CD4-positive, CD25-positive, alpha-beta regulatory T cell (primary cell): ENCODE results near the gene CAPZA1. TPM values are rescaled to one million over a fixed set of nuclear protein-coding genes. Genes with fewer than 3 reads are reported as not detected.

Experiments
- ATAC-seq, 2 donors: fragments of 150-1000 bp; cut with Tn5 transposase; one replicate each; pipeline ENCODE4 v1.10.0; 2021; ENCODE audit warnings: low read depth in 2 of 2, moderate number of reproducible peaks in 2 of 2, moderate library complexity in 1 of 2
- DNase-seq, 3 donors: peaks; one replicate each; pipeline versions ENCODE4 v3.0.0 to v3.0.0-alpha.2; 2012 to 2022; ENCODE audit warnings: mixed read lengths in 1 of 3
- H3K27ac ChIP-seq: one replicate; pipeline ENCODE4 v1.7.0; 2013; ENCODE audit warnings: mild to moderate bottlenecking, low read length; ENCODE audit not compliant: insufficient read depth, poor library complexity, severe bottlenecking
- H3K27me3 ChIP-seq: one replicate; pipeline ENCODE4 v1.7.0; 2013; ENCODE audit warnings: low read length; ENCODE audit not compliant: control insufficient read depth, insufficient read depth
- H3K36me3 ChIP-seq: one replicate; pipeline ENCODE4 v1.7.0; 2013; ENCODE audit warnings: mild to moderate bottlenecking, low read length, moderate library complexity; ENCODE audit not compliant: control insufficient read depth, insufficient read depth
- H3K4me1 ChIP-seq: 2 replicates; pipeline ENCODE4 v1.7.0; 2013; ENCODE audit warnings: mild to moderate bottlenecking, low read length; ENCODE audit not compliant: insufficient read depth, control insufficient read depth, poor library complexity, severe bottlenecking
- H3K4me3 ChIP-seq: one replicate; pipeline ENCODE4 v1.7.0; 2013; ENCODE audit warnings: low read depth, mild to moderate bottlenecking, low read length, moderate library complexity
- H3K9me3 ChIP-seq, 2 experiments: 1 replicate in 1 of 2; 2 replicates in 1 of 2; pipeline ENCODE4 v1.7.0; 2013; ENCODE audit warnings: low read length in 2 of 2, mild to moderate bottlenecking in 1 of 2, moderate library complexity in 1 of 2; ENCODE audit not compliant: control insufficient read depth in 2 of 2
- H3K27ac Mint-ChIP-seq, 3 donors: one replicate each; pipeline ENCODE4 v1.8.0; 2020 to 2022; ENCODE audit warnings: mild to moderate bottlenecking in 3 of 3, mixed read lengths in 3 of 3, moderate library complexity in 2 of 3
- H3K27me3 Mint-ChIP-seq: one replicate; pipeline ENCODE4 v1.8.0; 2022; ENCODE audit warnings: mild to moderate bottlenecking, mixed read lengths
- H3K36me3 Mint-ChIP-seq: one replicate; pipeline ENCODE4 v1.8.0; 2020; ENCODE audit warnings: mixed read lengths
- H3K4me1 Mint-ChIP-seq, 4 donors: one replicate each; pipeline ENCODE4 v1.8.0; 2020 to 2022; ENCODE audit warnings: mixed read lengths in 4 of 4, mild to moderate bottlenecking in 1 of 4
- H3K4me3 Mint-ChIP-seq, 4 donors: one replicate each; pipeline ENCODE4 v1.8.0; 2020 to 2022; ENCODE audit warnings: mild to moderate bottlenecking in 4 of 4, mixed read lengths in 4 of 4, moderate library complexity in 3 of 4
- H3K9me3 Mint-ChIP-seq, 7 donors: one replicate each; pipeline ENCODE4 v1.8.0; 2020 to 2022; ENCODE audit warnings: mixed read lengths in 7 of 7, mild to moderate bottlenecking in 3 of 7, moderate library complexity in 2 of 7
- polyA plus RNA-seq, 4 donors: library from polyadenylated mRNA; unstranded; fragments of 300-500 nt; fragmentation: Illumina TruSeq; gene quantifications; one replicate each; pipeline ENCODE4 v1.2.3, GENCODE V29; 2021
- total RNA-seq: library from RNA; stranded (reverse); gene quantifications from one replicate; pipeline ENCODE4 v1.2.3, GENCODE V29; 2022

Gene CAPZA1
- total and polyA plus RNA-seq, 5 donors from 2014 or later, result 244 to 281 (median 255) TPM

- no peaks in the 10 kb centered on the region for H3K27me3 ChIP-seq
- ATAC-seq, result no peak
- H3K9me3 ChIP-seq, result no peaks in the 10 kb centered on the region
- Mint-ChIP-seq H3K36me3 (peaks cover 24% of the 10 kb centered on the region), H3K4me1 (peaks cover 7 to 32% (median 20%) of the 10 kb centered on the region in 4 donors), H3K27ac (peak overlapping the region; percentile 60 to 85 (median 65)), H3K4me3 (no peak overlapping the region), H3K27me3 (no peaks in the 10 kb centered on the region), H3K9me3 (no peaks in the 10 kb centered on the region)
- DNase-seq, result no peak
- no peak overlapping the region for H3K27ac ChIP-seq
- no peak overlapping the region for H3K4me3 ChIP-seq
- H3K4me1 ChIP-seq, result peaks cover 18% of the 10 kb centered on the region
- H3K36me3 ChIP-seq, result peaks cover 54% of the 10 kb centered on the region
Observed at GRCh38 chr1:112698366-112699310, 79.0 kb downstream of the CAPZA1 start.

DNA sequence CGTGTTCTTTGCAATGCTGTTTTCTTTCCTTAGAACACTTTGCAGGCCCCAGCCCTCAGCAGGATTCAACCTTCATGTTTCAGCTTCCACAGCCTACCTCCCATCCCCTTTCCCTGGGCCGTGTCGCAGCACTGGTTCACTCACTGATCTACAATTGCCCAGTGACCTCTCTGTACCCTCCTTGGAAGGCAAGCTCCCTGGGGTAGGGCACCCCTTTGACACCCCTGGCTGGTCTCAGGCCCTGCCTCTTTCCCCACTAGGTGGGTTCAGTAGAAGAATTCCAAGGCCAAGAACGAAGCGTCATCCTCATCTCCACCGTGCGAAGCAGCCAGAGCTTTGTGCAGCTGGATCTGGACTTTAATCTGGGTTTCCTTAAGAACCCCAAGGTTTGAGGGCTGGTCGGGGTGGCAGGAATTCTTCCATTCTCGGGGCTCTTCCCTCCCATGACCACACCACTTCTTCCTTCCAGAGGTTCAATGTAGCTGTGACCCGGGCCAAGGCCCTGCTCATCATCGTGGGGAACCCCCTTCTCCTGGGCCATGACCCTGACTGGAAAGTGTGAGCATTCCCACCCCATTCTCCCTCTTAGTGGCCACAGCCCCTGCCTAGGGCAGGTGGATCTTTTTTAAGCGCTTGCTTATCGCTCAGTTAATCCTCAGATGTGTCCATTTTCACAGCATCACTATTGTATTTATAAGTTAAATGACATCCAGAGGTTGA is 80.0 kb downstream of the CAPZA1 start:
- ATAC-seq, result no peak
- no peak overlapping the region for H3K27ac ChIP-seq

GRCh38 chr1:112700290-112701226 is 80.9 kb downstream of the CAPZA1 start:
- no peak overlapping the region for H3K4me3 ChIP-seq
- peak overlapping the region in 1 of 4 donors; percentile 73 for H3K4me3 Mint-ChIP-seq

More for the DNA sequence above, 80.0 kb downstream of the CAPZA1 start:
- H3K9me3 Mint-ChIP-seq, result no peaks in the 10 kb centered on the region
- peaks cover 7 to 36% (median 23%) of the 10 kb centered on the region in 4 donors for H3K4me1 Mint-ChIP-seq
- H3K4me3 Mint-ChIP-seq, result no peak overlapping the region
- peak overlapping the region; percentile 85 to 93 (median 87) for H3K27ac Mint-ChIP-seq
- no peaks in the 10 kb centered on the region for H3K27me3 Mint-ChIP-seq
- no peak overlapping the region for H3K4me3 ChIP-seq
- peaks cover 22% of the 10 kb centered on the region for H3K4me1 ChIP-seq
- no peaks in the 10 kb centered on the region for H3K27me3 ChIP-seq
- peaks cover 24% of the 10 kb centered on the region for H3K36me3 Mint-ChIP-seq
- H3K9me3 ChIP-seq, result no peaks in the 10 kb centered on the region
- peaks cover 44% of the 10 kb centered on the region for H3K36me3 ChIP-seq
- no peak for DNase-seq

DNA sequence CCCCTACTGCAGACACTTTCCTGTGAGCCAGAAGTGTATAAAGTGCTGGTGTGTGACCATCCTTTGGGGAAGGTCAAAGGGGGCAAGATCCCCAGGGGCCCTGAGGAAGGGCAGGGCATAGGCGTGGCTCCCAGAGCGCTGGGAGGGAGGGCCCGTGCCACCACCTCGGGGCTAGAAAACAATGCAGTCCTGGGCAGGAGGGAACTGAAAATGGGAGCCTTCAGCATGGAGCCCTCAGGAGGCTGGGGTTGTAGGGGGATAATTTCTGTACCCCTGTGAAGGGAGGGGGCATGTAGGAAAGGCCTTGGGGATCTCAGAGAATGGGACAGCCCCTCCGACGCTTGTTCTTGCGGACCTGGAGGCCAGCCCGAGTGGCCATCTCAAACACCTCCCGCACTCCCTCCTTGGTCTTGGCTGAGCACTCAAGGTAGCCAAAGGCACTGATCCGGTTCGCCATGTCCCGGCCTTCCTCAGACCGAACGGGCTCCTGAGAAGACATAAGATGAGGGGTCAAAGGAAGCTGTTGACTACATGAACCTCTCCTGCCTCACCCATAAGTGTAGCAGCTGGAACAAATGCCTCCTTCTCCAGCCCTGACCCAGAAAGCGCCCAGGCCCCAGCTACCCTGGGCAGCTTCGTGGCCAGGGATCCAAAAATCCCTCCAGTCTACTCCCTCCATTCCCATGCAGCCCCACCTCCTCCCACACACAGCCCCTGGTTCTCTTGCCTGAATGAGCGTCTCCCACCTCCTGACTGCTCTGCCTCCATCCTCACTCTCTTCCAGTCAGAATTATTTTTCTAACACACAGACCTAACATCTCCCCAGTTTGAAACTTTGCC is 81.8 kb downstream of the CAPZA1 start:
- Mint-ChIP-seq H3K4me1 (peaks cover 12 to 55% (median 36%) of the 10 kb centered on the region in 4 donors), H3K36me3 (peaks cover 24% of the 10 kb centered on the region), H3K27me3 (no peaks in the 10 kb centered on the region), H3K9me3 (no peaks in the 10 kb centered on the region), H3K4me3 (peak overlapping the region in 1 of 4 donors; percentile 73), H3K27ac (peak overlapping the region; percentile 67 to 93 (median 82))
- Histone ChIP-seq H3K4me1 (peaks cover 38% of the 10 kb centered on the region), H3K9me3 (no peaks in the 10 kb centered on the region), H3K36me3 (peaks cover 31% of the 10 kb centered on the region), H3K4me3 (no peak overlapping the region), H3K27me3 (no peaks in the 10 kb centered on the region), H3K27ac (peak overlapping the region; percentile 47)
- ATAC-seq (no peak), DNase-seq (no peak)

More at GRCh38 chr1:112700290-112701226, 80.9 kb downstream of the CAPZA1 start:
- DNase-seq (peak; percentile 47 to 59 (median 48)), ATAC-seq (peak; percentile 28 to 33)
- peaks cover 37% of the 10 kb centered on the region for H3K36me3 ChIP-seq
- peaks cover 11 to 46% (median 32%) of the 10 kb centered on the region in 4 donors for H3K4me1 Mint-ChIP-seq
- H3K27ac ChIP-seq, result peak overlapping the region; percentile 47
- no peaks in the 10 kb centered on the region for H3K9me3 Mint-ChIP-seq
- no peaks in the 10 kb centered on the region for H3K9me3 ChIP-seq
- no peaks in the 10 kb centered on the region for H3K27me3 ChIP-seq
- no peaks in the 10 kb centered on the region for H3K27me3 Mint-ChIP-seq
- peaks cover 24% of the 10 kb centered on the region for H3K36me3 Mint-ChIP-seq
- peak overlapping the region; percentile 76 to 96 (median 93) for H3K27ac Mint-ChIP-seq
- H3K4me1 ChIP-seq, result peaks cover 31% of the 10 kb centered on the region

DNA sequence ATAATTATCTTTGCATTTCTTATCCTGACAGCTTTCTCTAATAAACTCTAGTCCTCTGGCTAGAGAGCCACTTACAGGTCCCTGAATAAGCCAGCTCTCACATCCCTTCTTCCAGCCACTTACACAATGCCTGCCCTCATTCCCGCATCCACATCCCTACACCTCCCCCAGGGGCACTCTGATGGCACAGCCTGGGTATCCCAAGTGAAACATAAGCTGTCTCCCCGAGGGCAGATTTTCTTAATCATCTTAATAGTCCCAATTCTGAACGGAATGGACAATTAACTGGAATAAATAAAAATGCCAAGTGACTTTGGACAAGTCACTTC is 82.4 kb downstream of the CAPZA1 start:
- Histone ChIP-seq H3K27ac (no peak overlapping the region), H3K27me3 (no peaks in the 10 kb centered on the region), H3K4me3 (no peak overlapping the region), H3K36me3 (peaks cover 25% of the 10 kb centered on the region), H3K4me1 (peaks cover 42% of the 10 kb centered on the region), H3K9me3 (no peaks in the 10 kb centered on the region)
- Mint-ChIP-seq H3K27me3 (no peaks in the 10 kb centered on the region), H3K4me1 (peaks cover 12 to 56% (median 36%) of the 10 kb centered on the region in 4 donors), H3K27ac (peak overlapping the region; percentile 53 to 82 (median 67)), H3K36me3 (peaks cover 24% of the 10 kb centered on the region), H3K4me3 (no peak overlapping the region), H3K9me3 (no peaks in the 10 kb centered on the region)
- ATAC-seq, result no peak
- no peak for DNase-seq

GRCh38 chr1:112702420-112703261 is 83.0 kb downstream of the CAPZA1 start:
- peaks cover 12 to 58% (median 36%) of the 10 kb centered on the region in 4 donors for H3K4me1 Mint-ChIP-seq
- H3K36me3 ChIP-seq, result peaks cover 24% of the 10 kb centered on the region
- ATAC-seq, result no peak
- H3K4me1 ChIP-seq, result peaks cover 47% of the 10 kb centered on the region
- peak overlapping the region; percentile 20 to 82 (median 53) for H3K27ac Mint-ChIP-seq
- peaks cover 22% of the 10 kb centered on the region for H3K36me3 Mint-ChIP-seq
- H3K27me3 ChIP-seq, result no peaks in the 10 kb centered on the region
- H3K9me3 Mint-ChIP-seq, result no peaks in the 10 kb centered on the region
- H3K4me3 ChIP-seq, result no peak overlapping the region
- H3K4me3 Mint-ChIP-seq, result peak overlapping the region in 3 of 4 donors; percentile 18 to 74 (median 21)
- H3K27me3 Mint-ChIP-seq, result peaks cover under 1% of the 10 kb centered on the region
- no peak overlapping the region for H3K27ac ChIP-seq
- DNase-seq, result no peak
- no peaks in the 10 kb centered on the region for H3K9me3 ChIP-seq
